Heart left ventricle (tissue), 13 donors: ENCODE results near the gene CXorf58.

Experiments
- CTCF ChIP-seq, 12 donors: fragments of 200-600 bp; sonication (generic) in 4 of 12; IDR thresholded peaks; one replicate each; pipeline versions ENCODE4 v1.5.0 to v1.8.0; 2018 to 2022; ENCODE audit warnings: antibody characterized with exemption in 12 of 12, mild to moderate bottlenecking in 5 of 12
- POLR2A ChIP-seq, 2 donors: fragments of 450-650 bp; IDR thresholded peaks; one replicate each; pipeline ENCODE4 v1.6.1; 2017; ENCODE audit warnings: antibody characterized with exemption in 2 of 2, mild to moderate bottlenecking in 2 of 2, moderate library complexity in 2 of 2
- donor health status: ischemic (EF 13 %, LVEDD 7.1; RV severe dilation, severe dysfunction).
- donor health status: DM: no; HTN: yes; CAD: no.
- donor health status: DM: no; HTN: no; CAD: no.
- donor health status: ischemic (EF 25% LVEDD 6.9; RV normal size, moderate dysfunction).
- donor health status: ischemic (EF 25% LVEDD 5.7; RV mildly dilated, moderate dysfunction).
- donor health status: ischemic (EF 35%, LVEDD 5.7; RV mildly dilated, moderate dysfunction).
- donor health status: nonischemic (EF 11% LVEDD 7.7; RV severe dilation, severe dysfunction).
- donor health status: DM: yes; HTN: yes; CAD: no.
- donor health status: PGD.
- donor health status: ischemic (EF 29% LVEDD 5.4; RV normal size, mild dysfunction).
- donor health status: nonischemic (EF 23%, LVEDD 6.1; RV moderate dilation, normal function).

GRCh38 chrX:23896981-23897380, 10.8 kb upstream of the CXorf58 start:
- TF ChIP-seq CTCF (IDR thresholded peaks at IDR 0.05) (no peak), POLR2A (IDR thresholded peaks at IDR 0.05) (no peak)
